ENCODE data around the gene CCDC169.

Gene CCDC169

DNA sequence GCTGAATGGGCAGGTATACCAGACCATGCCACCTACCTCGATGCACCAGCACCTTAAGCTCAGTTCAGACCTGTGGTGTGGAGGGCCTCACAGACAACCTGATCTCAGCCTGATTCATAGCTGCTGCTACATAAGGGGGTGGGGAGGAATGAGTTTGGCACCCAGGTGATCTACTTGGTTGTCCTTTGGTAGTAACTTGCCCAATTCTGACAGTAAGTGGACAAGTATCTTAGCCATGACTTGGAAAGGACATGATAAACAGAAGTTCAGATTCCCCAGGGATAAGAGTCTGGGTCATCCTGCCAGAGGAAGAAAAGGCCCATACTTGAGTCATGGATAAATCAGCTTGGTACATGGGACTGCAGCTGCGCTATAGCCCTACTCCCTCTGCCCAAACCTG, 54.9 kb downstream of the CCDC169 start:
- no peak for DNase-seq

DNA sequence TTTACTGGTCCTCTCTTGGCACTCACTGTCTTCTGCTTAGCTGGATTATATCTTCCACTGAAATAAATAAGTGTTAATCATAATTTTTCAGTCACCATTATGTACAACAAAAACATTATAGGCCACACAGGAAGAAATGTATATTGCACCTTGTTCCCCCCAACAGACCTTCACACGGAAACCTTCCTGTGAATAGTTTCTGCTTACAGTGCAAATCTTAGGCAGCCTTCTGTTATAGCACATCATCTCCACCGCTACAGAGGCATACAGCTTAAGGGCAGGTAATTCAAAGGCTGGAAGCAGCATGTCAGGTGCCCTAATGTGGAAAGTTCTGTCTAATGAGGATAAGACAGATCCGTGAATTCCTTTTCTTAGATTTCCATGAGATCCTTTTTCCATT, 66.4 kb downstream of the CCDC169 start:
- DNase-seq, result no peak

DNA sequence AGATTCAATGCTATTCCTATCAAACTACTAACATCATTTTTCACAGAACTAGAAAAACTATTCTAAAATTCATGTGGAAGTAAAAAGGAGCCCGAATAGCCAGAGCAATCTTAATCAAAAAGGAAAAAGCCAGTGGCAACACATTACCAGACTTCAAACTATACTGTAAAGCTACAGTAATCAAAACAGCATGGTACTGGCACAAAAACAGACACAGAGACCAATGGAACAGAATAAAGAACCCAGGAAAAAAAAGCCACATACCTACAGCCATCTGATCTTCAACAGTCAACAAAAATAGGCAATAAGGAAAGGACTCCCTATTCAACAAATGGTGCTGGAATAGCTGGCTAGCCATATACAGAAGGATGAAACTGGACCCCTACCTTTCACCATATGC, 72.9 kb downstream of the CCDC169 start:
- no peak for DNase-seq

DNA sequence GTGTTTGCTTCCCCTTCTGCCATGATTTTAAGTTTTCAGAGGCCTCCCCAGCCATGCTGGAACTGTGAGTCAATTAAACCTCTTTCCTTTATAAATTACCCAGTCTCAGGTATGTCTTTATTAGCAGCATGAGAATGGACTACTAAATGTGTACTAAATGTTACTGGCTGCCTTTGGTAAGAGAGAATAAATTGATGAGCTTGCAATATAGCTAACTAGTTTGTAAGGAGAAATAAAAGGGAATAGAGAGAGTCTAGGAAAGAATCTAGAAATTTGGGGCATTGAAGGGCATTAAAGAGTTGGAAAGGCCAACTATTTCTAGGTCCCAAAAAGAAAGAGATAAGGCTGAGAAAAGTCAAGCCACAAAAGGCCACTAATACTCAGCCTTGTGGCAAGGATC, 77.7 kb downstream of the CCDC169 start:
- DNase-seq, result no peak

DNA sequence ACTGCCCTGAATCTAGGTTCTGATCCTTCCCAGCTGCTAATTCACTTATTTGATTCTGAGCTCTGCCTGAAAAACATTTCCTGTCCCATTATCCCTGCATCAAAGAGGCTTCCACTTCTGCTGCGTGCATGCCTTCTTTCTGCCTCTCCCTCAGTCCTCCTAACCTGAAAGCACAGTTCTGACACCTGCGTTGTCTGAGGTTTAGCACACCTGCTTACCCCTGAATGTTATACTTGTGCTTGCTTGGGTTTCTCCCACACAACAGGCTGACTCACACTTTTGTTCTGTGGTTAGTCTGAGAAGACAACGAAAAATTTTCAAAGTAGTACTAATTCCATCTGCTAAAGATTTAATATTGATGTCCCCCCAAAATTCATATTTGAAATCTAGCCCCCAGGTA, 80.2 kb downstream of the CCDC169 start:
- no peak for DNase-seq

DNA sequence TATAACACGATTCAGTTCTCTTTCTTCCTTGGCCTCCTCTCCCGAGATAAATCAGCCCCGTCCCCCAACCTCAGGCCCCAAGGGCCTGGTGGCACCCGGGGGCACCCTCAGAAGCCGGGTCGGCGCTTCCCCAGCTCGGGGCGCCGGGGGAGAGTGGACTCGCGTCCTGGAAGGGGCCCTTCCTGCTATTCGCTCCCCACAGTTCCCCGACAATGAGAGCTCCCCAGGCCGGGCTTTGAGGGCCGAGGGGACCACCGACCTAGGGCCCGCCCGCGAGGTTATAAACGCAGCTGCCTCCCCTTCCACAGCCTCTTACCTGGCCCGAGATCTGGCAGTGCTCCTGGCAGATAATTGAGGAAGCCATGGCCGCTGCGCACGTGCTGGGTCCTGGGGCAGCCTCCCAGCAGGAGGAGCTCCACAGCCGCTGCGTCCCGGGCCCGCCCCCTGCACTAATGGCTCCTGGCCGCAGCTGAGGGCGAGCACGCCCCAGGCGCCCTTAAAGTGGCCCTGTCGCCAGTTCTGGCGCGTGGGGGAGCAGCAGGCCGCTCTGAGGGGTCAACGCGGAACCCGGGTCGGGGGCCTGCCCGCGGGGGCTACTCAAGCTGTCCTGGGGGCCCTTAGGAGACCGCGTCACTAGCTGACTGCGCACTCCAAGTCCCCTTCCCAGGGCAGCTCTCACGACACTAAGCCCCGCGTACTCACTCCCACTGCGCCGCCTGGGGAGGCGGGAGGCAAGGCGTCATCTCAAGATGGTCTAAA, 83.3 kb downstream of the CCDC169 start, which contains the start of gene SOHLH2:
TSS of gene SOHLH2 (minus strand) at position 394 of the 759 bp plus-strand sequence. CDS start at position 364, 30 bp downstream.
- DNase-seq, result no peak

DNA sequence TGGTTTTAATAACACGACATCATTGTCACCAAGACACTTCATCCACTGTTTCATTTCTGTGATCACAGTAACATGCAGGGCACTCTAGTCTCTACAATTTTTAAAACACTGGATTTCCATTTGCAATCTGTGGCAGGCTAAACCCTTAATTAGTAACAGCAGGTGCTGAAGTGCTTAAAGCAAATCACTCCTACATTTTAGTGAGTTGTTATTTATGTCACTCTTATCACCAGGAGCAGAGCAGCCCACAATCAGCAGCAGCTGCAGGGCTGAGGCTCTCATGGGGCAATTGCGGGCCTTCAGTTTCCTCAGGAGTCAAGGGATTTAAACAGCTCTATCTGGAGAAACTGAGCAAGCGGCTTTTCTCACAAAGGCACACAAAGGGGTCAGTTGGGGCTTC, 84.8 kb downstream of the CCDC169 start:
- DNase-seq, result no peak

DNA sequence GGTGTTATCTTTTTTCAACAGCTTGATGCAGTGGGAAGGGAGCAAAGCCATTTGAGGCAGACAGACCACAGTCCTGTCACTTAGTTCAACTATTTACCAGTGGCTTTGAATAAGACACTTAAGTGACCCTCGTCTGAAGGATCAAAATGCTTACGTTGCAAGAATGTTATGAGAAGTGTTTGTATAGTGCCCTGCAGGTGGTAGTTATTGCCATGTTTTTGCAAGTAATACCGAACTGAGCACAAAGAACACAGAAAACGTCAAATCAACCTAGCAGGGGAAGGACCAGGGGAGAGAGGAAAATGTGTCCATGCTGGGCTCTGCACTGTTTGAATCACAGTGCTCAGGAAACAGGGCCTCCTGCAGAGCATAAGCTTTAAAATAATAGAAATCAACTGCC, 86.0 kb downstream of the CCDC169 start:
- no peak for DNase-seq

DNA sequence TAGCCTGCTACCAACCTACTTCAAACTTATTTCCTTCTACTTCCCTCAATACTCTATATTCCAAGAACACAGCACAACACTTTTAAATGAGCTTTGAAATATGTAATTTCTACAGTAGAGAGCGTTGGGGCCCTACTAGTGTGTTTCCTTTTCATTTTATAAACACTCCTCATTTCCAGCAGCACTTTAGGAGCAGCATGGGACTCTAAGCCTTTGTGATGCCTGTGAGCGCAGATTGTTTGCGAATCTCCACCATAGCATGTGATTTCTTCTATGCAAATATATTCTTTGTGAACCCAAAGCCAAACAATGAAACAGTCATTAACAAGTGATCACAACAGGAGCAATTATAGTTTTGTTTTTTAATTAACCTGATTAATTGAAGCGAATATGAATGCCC, 86.9 kb downstream of the CCDC169 start:
- no peak for DNase-seq

DNA sequence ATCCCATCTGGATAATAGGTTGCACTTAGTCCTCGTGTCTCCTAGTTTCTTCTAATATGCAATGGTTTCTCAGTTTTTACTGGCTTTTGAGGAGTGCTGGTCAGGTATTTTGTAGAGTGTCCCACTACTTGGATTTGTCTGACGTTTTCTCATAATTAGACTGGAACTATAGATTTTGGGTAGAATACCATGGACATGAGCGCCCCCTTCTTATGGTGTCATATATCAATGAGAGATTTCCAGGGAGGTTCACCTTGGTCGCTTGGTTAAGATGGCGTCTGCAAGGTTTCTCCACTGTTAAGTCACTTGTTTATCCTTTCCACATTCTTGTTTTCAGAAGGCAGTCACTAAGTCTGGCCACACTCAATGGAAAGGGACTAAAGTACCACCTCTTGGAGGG, 89.9 kb downstream of the CCDC169 start:
- DNase-seq, result no peak

DNA sequence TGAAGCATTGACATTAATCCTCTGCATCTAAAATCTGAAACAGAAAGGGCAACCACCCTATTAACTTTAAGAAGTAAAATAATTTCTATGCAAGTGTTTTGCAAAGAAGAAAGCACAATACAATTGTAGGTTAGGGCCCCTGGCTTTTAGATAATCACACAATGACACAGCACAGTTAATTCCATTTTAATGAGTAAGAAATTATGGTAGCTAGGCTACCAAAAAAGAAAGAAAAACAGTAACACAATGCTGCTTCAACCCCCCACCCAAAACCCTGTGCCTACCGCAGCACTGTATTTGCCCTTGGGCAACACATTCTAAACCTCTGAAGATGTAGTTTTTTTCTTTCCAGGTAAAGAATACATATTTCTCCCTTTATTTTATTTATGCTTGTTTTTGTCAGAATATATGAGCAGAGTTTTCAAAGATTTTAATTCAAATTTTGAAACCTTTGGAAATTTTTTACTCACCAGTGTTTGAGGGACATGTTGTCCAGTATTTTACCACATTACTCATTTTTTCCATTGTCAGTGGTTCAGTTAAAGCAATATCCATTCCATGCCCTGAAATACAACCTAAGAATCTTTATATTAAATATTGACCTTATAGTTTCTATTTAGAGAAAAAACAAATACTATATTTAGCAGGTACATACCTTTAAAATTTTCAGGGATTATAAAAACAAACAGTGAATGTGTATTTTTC, 104.3 kb downstream of the CCDC169 start:
- no peak for DNase-seq

DNA sequence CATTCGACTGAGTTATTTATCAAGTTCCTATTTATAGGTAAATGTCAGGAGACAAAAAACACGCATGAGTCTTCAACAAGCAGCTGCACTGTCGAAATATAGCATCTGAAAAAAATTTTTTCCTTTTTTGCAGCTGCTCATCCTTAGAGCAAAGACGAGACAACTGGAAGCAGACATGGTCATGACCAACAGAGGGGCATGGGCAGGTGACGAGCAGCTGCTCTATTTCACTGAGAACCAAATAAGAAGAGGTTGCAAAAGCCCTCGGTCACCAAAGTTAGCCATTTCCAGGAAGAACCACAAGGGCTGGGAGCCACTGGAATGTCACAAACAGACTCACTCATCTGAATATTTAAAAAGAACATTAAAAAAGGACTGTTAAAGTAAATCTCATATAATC, 105.4 kb downstream of the CCDC169 start:
- no peak for DNase-seq

DNA sequence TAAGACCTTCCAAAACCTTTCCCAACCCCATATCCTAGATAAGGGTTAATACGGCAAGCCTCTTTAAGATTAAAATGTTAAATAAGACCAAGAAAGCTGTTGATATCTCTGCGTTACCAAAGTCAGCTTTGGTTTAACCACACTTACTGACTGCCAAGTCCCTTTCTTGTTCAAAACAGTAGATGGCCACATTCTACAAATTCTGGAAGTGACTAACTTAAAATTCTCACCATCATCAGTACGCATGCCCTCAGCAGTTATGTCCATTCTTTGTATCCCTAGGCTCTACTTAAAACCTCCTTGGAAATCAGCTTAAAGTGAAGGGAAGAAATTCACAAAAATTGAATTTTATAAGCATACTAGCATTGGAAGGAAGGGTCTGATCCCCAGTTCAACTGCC, 106.8 kb downstream of the CCDC169 start:
- DNase-seq, result no peak

DNA sequence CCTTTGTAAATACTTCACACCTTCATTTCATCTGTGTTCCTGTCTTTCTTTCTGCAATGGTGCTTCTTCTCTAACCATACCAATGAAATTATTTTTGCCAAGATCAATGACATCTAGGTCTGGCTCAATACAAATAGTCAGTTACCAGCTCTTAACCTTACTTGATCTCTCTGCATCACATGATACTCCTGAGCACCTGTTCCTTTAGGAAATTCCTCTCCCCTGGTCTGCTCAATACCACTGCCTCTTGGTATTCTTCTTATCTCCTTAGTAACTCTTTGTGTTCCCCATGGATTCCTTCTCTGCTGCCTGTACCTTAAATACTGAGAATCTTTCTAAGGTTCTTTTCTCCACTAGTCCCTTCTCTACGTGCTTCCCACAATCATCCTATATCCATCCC, 109.2 kb downstream of the CCDC169 start:
- DNase-seq, result no peak

DNA sequence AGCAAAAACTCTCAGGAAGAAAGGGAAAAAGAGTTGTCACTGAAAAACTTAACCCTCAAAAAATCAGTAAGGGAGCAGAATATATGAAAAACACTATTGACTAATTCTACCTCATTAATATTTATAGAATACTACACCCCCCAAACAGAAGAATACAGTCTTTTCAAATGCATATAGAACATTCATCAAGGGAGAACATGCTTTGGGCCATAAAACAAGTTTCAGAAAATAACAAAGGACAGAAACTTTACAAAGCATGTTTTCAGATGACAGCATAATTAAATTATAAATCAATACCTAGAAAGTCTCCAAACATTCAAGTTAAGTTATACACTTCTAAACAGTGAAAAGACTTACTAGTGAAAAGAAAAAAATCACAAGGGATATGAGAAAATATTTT, 113.7 kb downstream of the CCDC169 start:
- no peak for DNase-seq
